Activated naive CD4-positive, alpha-beta T cell treated with anti-CD3 and anti-CD28 coated beads, Interleukin-2, amount 50 U/mL, for 72 hours (primary cell): ENCODE data around the gene THSD4. TPM values are rescaled to one million over a fixed set of nuclear protein-coding genes. Genes with fewer than 3 reads are reported as not detected.

ENCODE experiments used
- ATAC-seq, 2 donors: fragments of 150-1000 bp; cut with Tn5 transposase; 2 replicates each; pipeline ENCODE4 v1.10.0; 2021; ENCODE audit warnings: mild to moderate bottlenecking in 2 of 2, moderate library complexity in 2 of 2
- DNase-seq, 2 donors: peaks; one replicate each; pipeline ENCODE4 v3.0.0; 2021 to 2022; ENCODE audit warnings: low spot score in 2 of 2
- H3K27ac Mint-ChIP-seq, 2 donors: one replicate each; pipeline ENCODE4 v1.8.0; 2022; ENCODE audit warnings: mild to moderate bottlenecking in 2 of 2, mixed read lengths in 2 of 2
- H3K36me3 Mint-ChIP-seq, 2 donors: one replicate each; pipeline ENCODE4 v1.8.0; 2022; ENCODE audit warnings: mixed read lengths in 2 of 2
- H3K9me3 Mint-ChIP-seq, 2 donors: one replicate each; pipeline ENCODE4 v1.8.0; 2022; ENCODE audit warnings: mixed read lengths in 2 of 2
- total RNA-seq, 2 donors: library from RNA; stranded (reverse); gene quantifications; one replicate each; pipeline ENCODE4 v1.2.3, GENCODE V29; 2022

Gene THSD4
- total RNA-seq, 2 donors from 2014 or later, result not detected

DNA sequence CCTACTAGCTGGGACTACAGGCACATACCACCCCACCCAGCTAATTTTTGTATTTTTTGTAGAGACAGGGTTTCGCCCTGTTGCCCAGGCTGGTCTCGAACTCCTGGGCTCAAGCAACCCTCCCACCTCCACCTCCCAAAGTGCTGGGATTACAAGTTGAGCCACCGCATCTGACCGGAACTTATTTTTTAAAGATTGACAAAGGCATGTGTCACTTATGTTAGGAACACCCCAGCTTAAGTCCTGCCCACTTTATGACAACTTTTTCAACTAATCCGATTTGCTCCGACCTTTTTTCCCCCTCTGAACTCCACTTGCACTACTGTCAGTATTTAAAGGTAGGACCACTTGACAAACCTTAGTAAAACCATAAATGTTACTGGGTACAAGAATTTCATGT, 483.5 kb downstream of the THSD4 start:
- ATAC-seq (no peak), DNase-seq (no peak)
- Mint-ChIP-seq H3K27ac (no peak overlapping the region), H3K36me3 (no peaks in the 10 kb centered on the region), H3K9me3 (peaks cover 3% of the 10 kb centered on the region in 2 donors)

DNA sequence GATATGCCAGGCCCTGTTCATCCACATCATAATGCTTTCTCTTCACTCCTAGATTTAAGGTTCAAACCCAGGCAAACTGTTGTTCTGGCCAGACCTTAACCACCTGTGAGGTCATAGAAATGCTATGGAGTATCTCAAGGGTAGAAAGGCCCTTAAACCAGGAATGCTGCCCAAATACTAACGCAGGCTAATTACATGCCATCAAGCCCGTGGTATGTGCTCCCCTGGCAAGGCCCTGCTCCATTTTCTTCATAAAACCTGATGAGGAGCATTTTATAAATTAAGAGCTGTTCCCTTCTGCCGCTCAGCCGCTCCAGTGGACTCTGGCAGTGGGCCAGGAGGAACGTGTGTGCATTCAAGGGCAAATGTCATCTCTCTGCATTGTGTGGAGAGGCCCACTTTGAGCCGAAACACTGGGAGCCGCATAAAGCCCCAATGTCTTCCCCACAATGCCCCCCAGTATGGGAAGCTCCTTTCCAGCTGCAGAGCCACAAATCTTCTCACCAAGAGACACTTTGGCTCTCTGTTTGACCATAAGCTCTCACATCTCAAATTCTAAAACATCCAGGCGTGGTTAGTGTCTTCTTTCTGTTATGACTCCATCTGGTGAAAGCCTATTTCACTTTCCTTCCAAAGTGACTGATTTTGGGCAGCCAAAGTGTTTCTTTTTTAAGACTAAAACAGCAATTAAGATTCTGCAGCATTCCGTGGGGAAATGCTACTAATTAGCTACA, 484.3 kb downstream of the THSD4 start:
- peaks cover 4 to 5% of the 10 kb centered on the region in 2 donors for H3K9me3 Mint-ChIP-seq
- no peak overlapping the region for H3K27ac Mint-ChIP-seq
- ATAC-seq (no peak), DNase-seq (no peak)
- peaks cover 0 to under 1% of the 10 kb centered on the region in 2 donors for H3K36me3 Mint-ChIP-seq

DNA sequence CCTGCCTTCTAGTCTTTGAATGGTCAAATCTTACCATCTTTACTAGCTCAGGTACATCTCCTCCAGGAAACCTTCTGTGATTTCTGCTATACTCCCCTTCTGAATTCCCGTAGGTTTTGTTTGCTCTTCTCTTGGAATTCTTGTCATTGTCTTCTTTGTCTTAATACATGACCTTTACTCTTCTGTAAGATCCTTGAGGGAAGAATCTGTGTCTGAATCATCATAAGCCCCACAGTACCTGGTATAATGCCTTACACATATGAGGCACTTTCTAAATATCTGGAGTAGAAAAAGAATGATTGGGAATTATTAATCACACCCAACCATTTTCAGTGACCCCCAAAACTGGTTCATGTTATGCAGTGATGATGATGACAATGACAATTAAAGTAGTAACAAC, 485.0 kb downstream of the THSD4 start:
- peaks cover 0 to 5% of the 10 kb centered on the region in 2 donors for H3K36me3 Mint-ChIP-seq
- DNase-seq, result no peak
- ATAC-seq, result no peak

DNA sequence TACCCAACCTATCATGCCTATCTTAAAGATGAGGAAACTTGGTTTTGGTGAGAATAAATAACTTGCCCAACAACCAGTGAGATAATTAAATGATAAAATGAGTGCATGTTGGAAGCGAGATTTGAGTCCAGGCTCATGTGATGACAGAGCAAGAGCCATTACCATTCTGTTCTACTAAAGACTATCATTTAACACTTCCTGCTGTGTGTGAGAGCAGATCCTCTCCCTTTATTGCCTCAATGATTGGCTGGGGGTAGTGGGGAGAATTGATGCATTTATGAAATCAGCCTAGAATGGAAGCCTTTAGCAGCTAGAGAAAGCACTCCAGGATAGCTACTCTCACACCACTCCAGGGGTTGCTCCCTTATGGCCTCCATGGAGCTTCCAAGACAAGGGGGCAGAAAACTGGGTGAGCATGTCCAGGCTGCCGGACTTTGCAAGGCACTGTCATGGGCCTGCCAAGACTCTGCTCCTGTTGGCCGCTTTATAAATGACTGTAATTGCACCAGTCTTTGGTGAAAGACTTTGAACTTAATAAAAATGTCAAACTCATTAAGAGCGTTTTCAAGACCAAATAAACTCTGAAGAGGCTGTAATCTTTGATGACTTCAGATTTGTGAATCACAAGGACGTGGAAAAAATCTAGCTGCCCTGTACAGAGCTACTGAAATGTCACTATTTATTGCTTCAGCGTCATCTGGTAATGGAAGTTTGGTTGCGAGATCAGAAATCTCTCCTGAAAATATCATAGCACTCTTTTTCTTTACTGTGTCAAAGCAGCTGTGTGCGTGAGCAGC, 486.0 kb downstream of the THSD4 start:
- ATAC-seq (no peak), DNase-seq (no peak)
- Mint-ChIP-seq H3K36me3 (peaks cover 0 to 5% of the 10 kb centered on the region in 2 donors), H3K9me3 (peaks cover 9 to 16% of the 10 kb centered on the region in 2 donors), H3K27ac (no peak overlapping the region)

More for the DNA sequence above, 485.0 kb downstream of the THSD4 start:
- Mint-ChIP-seq H3K9me3 (peaks cover 5 to 10% of the 10 kb centered on the region in 2 donors), H3K27ac (no peak overlapping the region)

DNA sequence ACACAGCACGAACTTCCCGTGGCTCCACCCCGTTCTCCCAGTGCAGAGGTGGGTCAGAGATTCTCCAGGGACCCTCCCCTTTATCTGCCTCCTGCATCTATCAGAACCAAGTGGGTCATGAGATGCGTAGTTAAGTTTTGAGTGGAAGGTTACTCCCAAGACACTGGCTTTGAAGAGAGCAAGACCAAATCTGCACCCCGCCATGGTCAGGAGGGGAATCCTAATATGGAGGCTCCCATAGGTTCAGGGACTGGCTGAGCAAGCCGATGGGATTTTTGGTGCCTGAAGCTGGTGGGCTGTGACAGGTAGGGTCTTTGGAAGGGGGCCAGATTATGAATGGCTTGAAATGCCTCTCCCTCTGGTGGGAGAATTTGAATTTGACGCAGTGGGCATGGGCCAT, 488.1 kb downstream of the THSD4 start:
- DNase-seq (no peak), ATAC-seq (no peak)
- peaks cover 9 to 16% of the 10 kb centered on the region in 2 donors for H3K9me3 Mint-ChIP-seq
- no peak overlapping the region for H3K27ac Mint-ChIP-seq
- H3K36me3 Mint-ChIP-seq, result peaks cover 0 to 5% of the 10 kb centered on the region in 2 donors

DNA sequence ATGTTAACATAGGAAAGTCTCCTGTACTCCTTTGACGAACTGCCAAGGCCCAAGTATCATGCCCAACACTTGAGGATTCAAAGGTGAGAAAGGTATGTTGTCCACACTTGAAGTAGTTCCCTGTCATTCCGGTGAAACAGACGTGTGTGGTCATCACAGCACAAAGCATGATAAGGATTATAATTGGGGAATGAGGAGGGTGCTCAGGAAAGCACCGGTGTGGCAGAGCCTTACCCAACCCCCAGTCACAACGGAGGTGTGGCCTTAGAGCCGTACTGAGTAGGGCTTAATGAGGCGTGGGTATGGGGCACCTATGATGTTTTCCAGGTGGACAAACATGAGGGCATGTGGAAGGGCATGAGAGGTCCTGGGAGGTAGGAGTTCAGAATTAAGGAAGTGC, 492.1 kb downstream of the THSD4 start:
- Mint-ChIP-seq H3K36me3 (peaks cover 0 to 5% of the 10 kb centered on the region in 2 donors), H3K9me3 (peaks cover 9 to 16% of the 10 kb centered on the region in 2 donors), H3K27ac (no peak overlapping the region)
- no peak for ATAC-seq
- DNase-seq, result no peak

DNA sequence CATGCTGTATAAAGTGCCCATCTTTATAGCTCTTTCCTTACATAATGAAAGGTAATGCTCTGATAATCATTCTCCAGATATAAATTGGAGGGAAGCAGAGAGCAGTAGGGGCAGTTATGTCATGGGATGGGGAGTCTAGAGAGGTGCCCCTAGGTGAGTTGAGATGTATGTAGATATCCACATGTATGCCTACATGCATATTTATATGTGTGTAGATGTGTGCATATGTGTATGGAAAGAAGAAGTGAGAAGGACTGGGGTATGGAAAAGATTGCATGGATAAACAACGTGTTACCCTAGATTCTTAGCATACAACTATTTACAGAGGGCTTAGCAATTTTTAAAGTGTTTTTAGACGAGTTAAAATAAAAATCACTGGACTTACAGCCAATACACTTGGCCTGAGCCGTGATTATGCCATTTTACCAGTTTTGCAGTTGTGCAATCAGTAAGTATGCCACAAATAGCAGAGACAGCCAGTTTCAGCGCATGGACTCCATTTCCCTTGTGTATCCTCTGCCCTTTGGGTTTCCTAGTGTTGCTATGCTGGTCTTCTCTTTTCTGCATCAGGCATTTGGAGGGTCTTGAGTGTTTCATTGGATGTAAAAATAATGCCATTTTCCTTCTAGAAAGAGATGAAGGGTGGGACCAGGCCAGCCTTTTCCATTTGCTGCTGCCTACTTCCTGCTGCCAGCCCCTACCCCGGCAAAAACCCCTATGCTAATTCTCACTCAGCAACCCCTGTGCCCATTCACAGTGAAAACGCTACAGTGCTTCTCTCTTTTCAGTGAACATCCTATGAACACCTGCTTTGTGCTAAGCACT, 495.7 kb downstream of the THSD4 start:
- ATAC-seq, result no peak

DNA sequence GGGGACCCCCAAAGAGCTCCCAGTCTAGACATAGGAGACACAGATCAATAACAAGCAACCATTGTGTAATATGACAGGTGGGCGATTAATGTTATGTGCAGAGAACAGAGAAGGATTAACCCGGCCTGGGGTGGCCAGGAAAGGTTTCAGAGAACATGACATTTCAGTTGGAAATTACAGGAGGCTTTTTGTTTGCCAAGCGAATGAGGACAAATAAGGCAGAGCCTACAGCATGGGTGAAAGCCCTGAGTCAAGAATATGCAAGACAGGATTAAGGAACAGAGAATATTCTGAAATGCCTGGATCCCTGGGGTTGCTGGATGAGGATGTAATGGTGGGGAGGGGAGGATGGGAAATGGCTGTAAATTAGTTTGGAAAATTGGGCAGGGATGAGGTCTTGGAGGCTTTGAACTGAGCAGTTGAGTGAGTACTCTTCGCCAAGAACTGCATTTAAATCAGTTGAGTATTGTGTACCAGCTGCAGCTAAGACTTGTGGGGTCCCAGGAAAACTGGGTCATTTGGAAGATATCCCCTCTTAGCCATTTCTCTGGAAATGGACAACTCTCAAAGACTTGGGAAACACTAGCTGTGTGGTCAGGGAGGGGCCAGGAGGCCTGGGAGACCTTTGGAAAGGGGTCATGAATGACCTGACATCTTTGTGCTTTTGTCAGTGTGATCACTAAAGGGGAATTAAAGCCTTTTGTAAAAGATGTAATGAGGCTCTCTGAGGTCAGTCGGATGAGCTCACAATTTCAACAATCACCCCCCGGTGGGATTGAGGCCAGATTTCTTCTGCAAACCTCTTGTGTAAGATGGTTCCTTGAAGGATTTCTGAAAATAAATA, 496.5 kb downstream of the THSD4 start:
- ATAC-seq, result no peak

More for the DNA sequence above, 495.7 kb downstream of the THSD4 start:
- H3K36me3 Mint-ChIP-seq, result no peaks in the 10 kb centered on the region
- H3K9me3 Mint-ChIP-seq, result no peaks in the 10 kb centered on the region
- H3K27ac Mint-ChIP-seq, result no peak overlapping the region
- no peak for DNase-seq

DNA sequence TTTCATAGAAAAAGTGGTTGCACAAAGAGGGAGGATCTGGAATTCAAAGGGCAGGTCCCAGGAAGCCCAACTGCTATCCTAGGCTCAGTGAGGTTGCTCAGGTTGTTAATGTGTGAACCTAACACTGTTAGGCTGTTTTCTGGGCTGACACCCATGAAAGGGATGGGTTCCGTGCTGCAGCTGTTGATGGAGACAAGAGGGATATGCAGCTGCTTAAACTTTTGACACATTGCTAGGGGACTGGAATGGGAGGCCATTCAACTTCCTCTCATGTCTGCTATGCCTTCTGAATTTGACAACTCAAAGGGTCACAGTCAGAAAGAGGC, 497.1 kb downstream of the THSD4 start:
- H3K27ac Mint-ChIP-seq, result no peak overlapping the region
- no peaks in the 10 kb centered on the region for H3K36me3 Mint-ChIP-seq
- ATAC-seq (no peak), DNase-seq (no peak)
- H3K9me3 Mint-ChIP-seq, result no peaks in the 10 kb centered on the region

More for the DNA sequence above, 496.5 kb downstream of the THSD4 start:
- H3K27ac Mint-ChIP-seq, result no peak overlapping the region
- DNase-seq, result no peak
- no peaks in the 10 kb centered on the region for H3K9me3 Mint-ChIP-seq
- H3K36me3 Mint-ChIP-seq, result no peaks in the 10 kb centered on the region

DNA sequence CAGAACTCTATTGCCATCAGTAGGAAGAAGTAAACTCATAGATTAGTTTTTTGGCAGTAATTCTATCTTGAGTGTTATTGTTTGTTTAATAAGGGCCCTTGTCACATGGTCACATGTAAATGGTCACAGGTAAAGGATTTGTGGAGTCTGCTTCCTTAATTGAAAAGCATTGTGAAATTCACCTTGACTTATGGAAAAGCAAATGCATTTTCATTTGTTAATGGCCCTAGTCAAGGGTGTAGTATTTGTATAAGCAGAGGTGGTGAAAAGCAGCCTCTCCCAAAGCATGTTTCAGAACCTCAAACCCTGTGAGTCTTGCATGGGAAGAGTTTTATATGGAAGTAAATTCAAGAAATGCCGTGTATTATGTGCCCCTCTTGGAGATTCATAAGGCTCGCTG, 497.6 kb downstream of the THSD4 start:
- Mint-ChIP-seq H3K9me3 (no peaks in the 10 kb centered on the region), H3K27ac (no peak overlapping the region), H3K36me3 (no peaks in the 10 kb centered on the region)
- no peak for DNase-seq
- no peak for ATAC-seq

DNA sequence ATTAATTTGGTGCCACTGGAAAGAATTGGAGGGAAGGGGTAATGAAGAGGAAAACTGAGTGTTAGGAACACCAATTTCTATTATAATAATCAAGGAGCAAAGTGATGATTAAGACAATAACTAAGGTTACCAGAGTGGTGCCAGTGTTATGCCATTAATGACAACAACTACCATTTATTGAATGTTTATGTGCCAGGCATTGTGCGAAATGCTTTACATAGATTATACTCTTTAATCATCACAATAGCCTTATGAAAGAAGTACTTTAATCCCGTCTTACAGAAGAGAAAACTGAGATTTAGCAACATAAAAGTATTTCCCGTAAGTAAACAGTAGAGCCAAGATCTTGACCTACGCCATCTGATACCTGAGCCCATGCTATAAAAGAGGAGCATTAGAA, 507.8 kb downstream of the THSD4 start:
- Mint-ChIP-seq H3K9me3 (no peaks in the 10 kb centered on the region), H3K27ac (no peak overlapping the region), H3K36me3 (peaks cover 0 to 5% of the 10 kb centered on the region in 2 donors)
- no peak for ATAC-seq
- DNase-seq, result no peak

DNA sequence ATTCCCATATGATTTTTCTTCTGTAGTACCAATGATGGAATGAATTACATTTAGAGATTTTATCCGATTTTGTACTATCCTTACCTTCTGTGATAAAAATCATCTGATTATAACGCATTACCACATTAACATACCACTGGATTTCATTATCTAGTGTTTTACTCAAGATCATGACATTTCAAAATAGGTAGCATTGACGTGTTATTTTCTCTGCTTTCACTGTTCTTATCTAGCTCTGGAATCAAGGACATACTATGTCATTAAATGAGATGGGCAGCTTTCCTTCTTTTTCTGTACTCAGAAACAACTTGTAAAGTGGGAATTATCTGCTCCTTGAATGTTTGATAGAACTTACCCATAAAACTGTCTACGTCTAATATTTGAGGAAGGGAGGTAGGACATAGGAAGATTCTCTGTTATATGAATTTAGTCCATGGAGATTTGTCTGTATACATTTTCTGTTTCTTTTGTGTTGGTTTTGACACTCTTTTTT, 511.4 kb downstream of the THSD4 start:
- Mint-ChIP-seq H3K9me3 (no peaks in the 10 kb centered on the region), H3K27ac (no peak overlapping the region), H3K36me3 (peaks cover 0 to 5% of the 10 kb centered on the region in 2 donors)
- ATAC-seq (no peak), DNase-seq (no peak)

DNA sequence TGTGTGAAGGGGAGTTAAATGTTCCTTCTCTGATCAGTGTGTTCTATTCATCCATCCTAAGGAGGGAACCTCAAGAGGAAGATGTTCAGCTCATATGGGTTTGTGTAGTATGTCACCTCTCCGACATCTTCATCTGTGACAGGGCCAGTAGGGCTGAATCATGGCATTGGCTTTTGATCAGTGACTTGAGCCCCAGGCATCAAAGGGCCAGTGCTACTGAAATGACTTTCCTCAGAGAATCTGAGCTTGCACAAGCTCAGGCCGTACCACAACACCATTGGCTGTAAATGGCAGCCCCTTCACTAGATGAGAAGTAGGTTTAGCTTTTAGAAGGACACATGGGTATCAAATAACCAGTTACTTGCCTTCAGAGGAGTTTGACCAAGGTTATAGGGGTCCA, 511.9 kb downstream of the THSD4 start:
- peak in 1 of 2 donors; percentile 22 for ATAC-seq
- Mint-ChIP-seq H3K27ac (no peak overlapping the region), H3K9me3 (no peaks in the 10 kb centered on the region), H3K36me3 (peaks cover 0 to 5% of the 10 kb centered on the region in 2 donors)
- no peak for DNase-seq

DNA sequence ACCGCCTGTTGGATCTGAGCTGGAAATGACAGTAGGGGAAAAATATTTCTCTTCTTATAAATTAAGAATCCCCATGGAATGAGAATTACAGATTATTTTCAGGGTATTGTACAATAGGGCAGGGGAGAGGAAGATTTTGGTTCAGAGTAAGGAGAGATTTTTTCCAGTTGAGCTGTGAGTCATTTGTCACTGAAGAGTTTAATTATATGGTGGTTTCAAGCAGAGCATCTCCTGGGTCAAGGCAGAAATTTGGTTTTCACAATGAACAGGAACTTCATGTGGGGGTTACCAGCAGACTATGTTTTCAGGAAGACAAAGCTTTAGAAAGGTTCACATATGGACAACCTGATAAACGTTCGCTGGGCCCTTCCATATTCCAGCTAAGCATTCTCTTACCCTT, 512.3 kb downstream of the THSD4 start:
- H3K36me3 Mint-ChIP-seq, result peaks cover 0 to 3% of the 10 kb centered on the region in 2 donors
- H3K9me3 Mint-ChIP-seq, result no peaks in the 10 kb centered on the region
- ATAC-seq (no peak), DNase-seq (no peak)
- no peak overlapping the region for H3K27ac Mint-ChIP-seq

DNA sequence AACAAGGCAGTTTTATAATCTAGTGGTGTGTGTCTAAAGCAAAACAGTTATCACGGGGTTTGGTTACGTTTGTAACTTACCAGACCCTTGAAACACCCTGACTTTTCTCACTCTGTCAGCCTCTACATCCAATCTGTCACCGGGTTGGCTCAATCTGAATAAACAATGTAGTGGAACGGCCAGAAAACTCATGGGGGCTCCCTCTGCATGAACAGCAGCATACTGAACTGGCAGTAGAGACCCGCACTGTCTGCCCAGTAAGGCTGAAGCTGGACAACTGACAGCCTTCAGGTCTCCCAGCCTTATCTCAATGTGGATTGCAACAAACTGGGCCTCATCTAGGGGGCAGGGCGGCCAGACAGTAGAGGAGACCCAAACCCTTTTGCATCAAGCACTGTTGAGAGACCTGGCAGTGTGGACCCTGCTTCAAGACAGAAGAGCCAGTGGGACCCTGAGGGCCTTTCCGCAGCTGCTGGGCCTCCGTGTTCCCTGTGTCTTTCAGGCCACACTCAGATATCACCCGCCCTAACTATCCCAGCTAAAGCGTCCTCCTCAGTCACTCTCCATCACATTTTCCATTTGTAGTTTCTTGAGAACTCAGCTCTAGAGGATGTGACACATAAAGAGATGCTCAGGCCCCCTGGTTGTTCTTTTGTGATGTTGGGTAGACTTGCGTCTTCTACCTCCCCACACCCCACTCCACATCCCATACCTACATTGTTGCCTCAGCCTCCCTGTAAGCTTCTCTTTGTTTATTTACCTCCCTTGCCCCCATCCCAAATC, 513.9 kb downstream of the THSD4 start:
- Mint-ChIP-seq H3K27ac (peak overlapping the region in 1 of 2 donors; percentile 37), H3K36me3 (no peaks in the 10 kb centered on the region), H3K9me3 (no peaks in the 10 kb centered on the region)
- no peak for DNase-seq
- no peak for ATAC-seq
